ENCODE results near the gene CAMK2A.
"Not testable (repeated sequence)": the region's sequence is repeated elsewhere in the genome, so short reads cannot be mapped to it uniquely, and the experiment has no call there.

Gene CAMK2A

GRCh38 chr5:150254774-150255173, 34.8 kb downstream of the CAMK2A start:
- no peak for DNase-seq (ENCODE audit: low read depth in 2 of 2)

GRCh38 chr5:150254363-150254762, 35.2 kb downstream of the CAMK2A start:
- DNase-seq (ENCODE audit: low read depth in 2 of 2) = no peak

GRCh38 chr5:150253416-150254208, 36.0 kb downstream of the CAMK2A start:
- DNase-seq (ENCODE audit: low read depth in 2 of 2) = no peak

- no peak for DNase-seq (ENCODE audit: low read depth in 2 of 2)
These were observed 37.1 kb downstream of the CAMK2A start for GRCh38 chr5:150252489-150252888.

GRCh38 chr5:150251504-150251903, 38.1 kb downstream of the CAMK2A start:
- no peak for DNase-seq (ENCODE audit: low read depth in 2 of 2)

GRCh38 chr5:150249744-150250143, 39.8 kb downstream of the CAMK2A start:
- no peak for DNase-seq (ENCODE audit: low read depth in 2 of 2)

GRCh38 chr5:150248946-150249345, 40.6 kb downstream of the CAMK2A start:
- DNase-seq (ENCODE audit: low read depth in 2 of 2) = no peak

- DNase-seq (ENCODE audit: low read depth in 2 of 2) = not testable (repeated sequence)
These were observed 41.1 kb downstream of the CAMK2A start for GRCh38 chr5:150248493-150248892.

GRCh38 chr5:150247726-150248125, 41.8 kb downstream of the CAMK2A start:
- DNase-seq (ENCODE audit: low read depth in 2 of 2) = no peak

GRCh38 chr5:150246835-150247234, 42.7 kb downstream of the CAMK2A start:
- no peak for DNase-seq (ENCODE audit: low read depth in 2 of 2)

GRCh38 chr5:150246429-150246828, 43.1 kb downstream of the CAMK2A start:
- DNase-seq (ENCODE audit: low read depth in 2 of 2) = no peak

- no peak for DNase-seq (ENCODE audit: low read depth in 2 of 2)
These were observed 43.8 kb downstream of the CAMK2A start for GRCh38 chr5:150245808-150246207.

- DNase-seq (ENCODE audit: low read depth in 2 of 2) = no peak
These were observed 44.3 kb downstream of the CAMK2A start for GRCh38 chr5:150245111-150245789.

- DNase-seq (ENCODE audit: low read depth in 2 of 2) = no peak
These were observed 45.4 kb downstream of the CAMK2A start for GRCh38 chr5:150244209-150244608.

GRCh38 chr5:150243590-150243989, 46.0 kb downstream of the CAMK2A start:
- no peak for DNase-seq (ENCODE audit: low read depth in 2 of 2)

GRCh38 chr5:150242251-150242894, 47.2 kb downstream of the CAMK2A start:
- no peak for DNase-seq (ENCODE audit: low read depth in 2 of 2)

- DNase-seq (ENCODE audit: low read depth in 2 of 2) = no peak
These were observed 48.0 kb downstream of the CAMK2A start for GRCh38 chr5:150241298-150242160.

GRCh38 chr5:150239794-150240122, 49.8 kb downstream of the CAMK2A start:
- DNase-seq (ENCODE audit: low read depth in 2 of 2) = no peak

GRCh38 chr5:150239099-150239793, 50.3 kb downstream of the CAMK2A start:
- no peak for DNase-seq (ENCODE audit: low read depth in 2 of 2)

GRCh38 chr5:150238646-150239045, 50.9 kb downstream of the CAMK2A start:
- DNase-seq (ENCODE audit: low read depth in 2 of 2) = no peak

All from stimulated activated CD8-positive, alpha-beta memory T cell treated with anti-CD3 and anti-CD28 coated beads, Interleukin-15, amount 100 ng/mL, for 48 hours (primary cell).